ENCODE measurements around the gene TNPO3. TPM values are rescaled to one million over a fixed set of nuclear protein-coding genes. Genes with fewer than 3 reads are reported as not detected.

TNPO3 gene
- polyA plus RNA-seq, 1 donor from 2014 or later: 47.7 TPM

GRCh38 chr7:129101746-129102145 is 46.8 kb upstream of the TNPO3 start:
- H3K4me2 ChIP-seq (ENCODE audit: low read length): no peak overlapping the region
- H3K4me3 ChIP-seq (ENCODE audit: low read length): no peak overlapping the region
- no peak overlapping the region for H3K9ac ChIP-seq (ENCODE audit: low read length)
- no peaks in the 10 kb centered on the region for H3F3A ChIP-seq (ENCODE audit: insufficient read depth, low read length, poor library complexity, severe bottlenecking)
- H3K79me2 ChIP-seq (replicated peaks; ENCODE audit: insufficient read depth, low read length): no peaks in the 10 kb centered on the region
- no peak for TF ChIP-seq POLR2AphosphoS5 (IDR thresholded peaks at IDR 0.05)
- TF ChIP-seq EP300 (conservative IDR thresholded peaks at IDR 0.05; ENCODE audit: poor library complexity, severe bottlenecking): no peak
- TF ChIP-seq CTCF (IDR thresholded peaks at IDR 0.05; ENCODE audit: poor library complexity, severe bottlenecking): no peak
- no peaks in the 10 kb centered on the region for H3K36me3 ChIP-seq (ENCODE audit: insufficient read depth, low read length)
- no peaks in the 10 kb centered on the region for H4K20me1 ChIP-seq (ENCODE audit: insufficient read depth)
- peaks cover 2% of the 10 kb centered on the region for H3K27me3 ChIP-seq (ENCODE audit: insufficient read depth, low read depth, low read length)
- no peak overlapping the region for H3K27ac ChIP-seq (ENCODE audit: low read length)
- no peak overlapping the region for H2AFZ ChIP-seq (ENCODE audit: low read depth, low read length)
- no peaks in the 10 kb centered on the region for H3K9me2 ChIP-seq (ENCODE audit: insufficient read depth, low read length)
- no peaks in the 10 kb centered on the region for H3K9me3 ChIP-seq (ENCODE audit: low read length)

GRCh38 chr7:129100827-129101166 is 45.9 kb upstream of the TNPO3 start:
- no peak overlapping the region for H3K4me2 ChIP-seq (ENCODE audit: low read length)
- peaks cover 4% of the 10 kb centered on the region for H3K27me3 ChIP-seq (ENCODE audit: insufficient read depth, low read depth, low read length)
- no peaks in the 10 kb centered on the region for H3K79me2 ChIP-seq (replicated peaks; ENCODE audit: insufficient read depth, low read length)
- H3K27ac ChIP-seq (ENCODE audit: low read length): no peak overlapping the region
- no peaks in the 10 kb centered on the region for H3K9me3 ChIP-seq (ENCODE audit: low read length)
- H3K9me2 ChIP-seq (ENCODE audit: insufficient read depth, low read length): no peaks in the 10 kb centered on the region
- no peaks in the 10 kb centered on the region for H3K36me3 ChIP-seq (ENCODE audit: insufficient read depth, low read length)
- no peaks in the 10 kb centered on the region for H4K20me1 ChIP-seq (ENCODE audit: insufficient read depth)
- no peak overlapping the region for H2AFZ ChIP-seq (ENCODE audit: low read depth, low read length)
- H3K4me3 ChIP-seq (ENCODE audit: low read length): no peak overlapping the region
- TF ChIP-seq EP300 (conservative IDR thresholded peaks at IDR 0.05; ENCODE audit: poor library complexity, severe bottlenecking) (no peak), MXI1 (conservative IDR thresholded peaks at IDR 0.05; ENCODE audit: poor library complexity, severe bottlenecking) (no peak), TAF1 (IDR thresholded peaks at IDR 0.05; ENCODE audit: low read depth) (no peak), EZH2 (IDR thresholded peaks at IDR 0.05; ENCODE audit: borderline replicate concordance, insufficient read depth, low read length, poor library complexity, severe bottlenecking) (no peak), SMC3 (conservative IDR thresholded peaks at IDR 0.05; ENCODE audit: poor library complexity) (no peak), REST (IDR thresholded peaks at IDR 0.05; ENCODE audit: borderline replicate concordance) (no peak), RAD21 (conservative IDR thresholded peaks at IDR 0.05) (no peak), CTCF (IDR thresholded peaks at IDR 0.05; ENCODE audit: poor library complexity, severe bottlenecking) (no peak), POLR2AphosphoS5 (IDR thresholded peaks at IDR 0.05) (no peak)
- no peaks in the 10 kb centered on the region for H3F3A ChIP-seq (ENCODE audit: insufficient read depth, low read length, poor library complexity, severe bottlenecking)
- H3K9ac ChIP-seq (ENCODE audit: low read length): no peak overlapping the region

Measured in neural cell (in vitro differentiated cells).